T-helper 17 cell (primary cell): Measurements from ENCODE around the gene CLCN1. TPM values are rescaled to one million over a fixed set of nuclear protein-coding genes. Genes with fewer than 3 reads are reported as not detected.

ENCODE experiments used
- ATAC-seq: fragments of 150-1000 bp; cut with Tn5 transposase; 2 replicates; pipeline ENCODE4 v1.10.0; 2021; ENCODE audit warnings: mild to moderate bottlenecking, moderate library complexity
- DNase-seq, 3 donors: peaks; one replicate each; pipeline versions ENCODE4 v3.0.0 to v3.0.0-alpha.2; 2020 to 2021
- H3K9me3 ChIP-seq: one replicate; pipeline ENCODE4 v1.7.0; 2013; ENCODE audit warnings: low read length, mild to moderate bottlenecking; ENCODE audit not compliant: control insufficient read depth, poor library complexity, severe bottlenecking
- H3K27ac Mint-ChIP-seq: one replicate; pipeline ENCODE4 v1.8.0; 2022; ENCODE audit warnings: mild to moderate bottlenecking, moderate library complexity, mixed read lengths
- H3K27me3 Mint-ChIP-seq: one replicate; pipeline ENCODE4 v1.8.0; 2022; ENCODE audit warnings: mixed read lengths
- H3K36me3 Mint-ChIP-seq: one replicate; pipeline ENCODE4 v1.8.0; 2022; ENCODE audit warnings: low read depth, mixed read lengths
- H3K4me1 Mint-ChIP-seq: one replicate; pipeline ENCODE4 v1.8.0; 2022; ENCODE audit warnings: mild to moderate bottlenecking, mixed read lengths
- H3K4me3 Mint-ChIP-seq: one replicate; pipeline ENCODE4 v1.8.0; 2022; ENCODE audit warnings: mild to moderate bottlenecking, moderate library complexity, mixed read lengths
- total RNA-seq, 4 donors: library from RNA in 2 of 4; stranded (reverse) in 2 of 4; gene quantifications; one replicate each; pipeline ENCODE4 v1.2.3 and lab custom pipeline; 2022 to 2026

The CLCN1 gene
- total RNA-seq, 2 donors from 2014 or later: not detected

- Mint-ChIP-seq H3K27ac (no peak overlapping the region), H3K36me3 (no peaks in the 10 kb centered on the region), H3K27me3 (peaks cover 29% of the 10 kb centered on the region), H3K4me3 (no peak overlapping the region), H3K4me1 (peaks cover 21% of the 10 kb centered on the region)
- ATAC-seq (no peak), DNase-seq (no peak)
- no peaks in the 10 kb centered on the region for H3K9me3 ChIP-seq
These were observed 52.5 kb downstream of the CLCN1 start for GRCh38 chr7:143368387-143368786.

DNA sequence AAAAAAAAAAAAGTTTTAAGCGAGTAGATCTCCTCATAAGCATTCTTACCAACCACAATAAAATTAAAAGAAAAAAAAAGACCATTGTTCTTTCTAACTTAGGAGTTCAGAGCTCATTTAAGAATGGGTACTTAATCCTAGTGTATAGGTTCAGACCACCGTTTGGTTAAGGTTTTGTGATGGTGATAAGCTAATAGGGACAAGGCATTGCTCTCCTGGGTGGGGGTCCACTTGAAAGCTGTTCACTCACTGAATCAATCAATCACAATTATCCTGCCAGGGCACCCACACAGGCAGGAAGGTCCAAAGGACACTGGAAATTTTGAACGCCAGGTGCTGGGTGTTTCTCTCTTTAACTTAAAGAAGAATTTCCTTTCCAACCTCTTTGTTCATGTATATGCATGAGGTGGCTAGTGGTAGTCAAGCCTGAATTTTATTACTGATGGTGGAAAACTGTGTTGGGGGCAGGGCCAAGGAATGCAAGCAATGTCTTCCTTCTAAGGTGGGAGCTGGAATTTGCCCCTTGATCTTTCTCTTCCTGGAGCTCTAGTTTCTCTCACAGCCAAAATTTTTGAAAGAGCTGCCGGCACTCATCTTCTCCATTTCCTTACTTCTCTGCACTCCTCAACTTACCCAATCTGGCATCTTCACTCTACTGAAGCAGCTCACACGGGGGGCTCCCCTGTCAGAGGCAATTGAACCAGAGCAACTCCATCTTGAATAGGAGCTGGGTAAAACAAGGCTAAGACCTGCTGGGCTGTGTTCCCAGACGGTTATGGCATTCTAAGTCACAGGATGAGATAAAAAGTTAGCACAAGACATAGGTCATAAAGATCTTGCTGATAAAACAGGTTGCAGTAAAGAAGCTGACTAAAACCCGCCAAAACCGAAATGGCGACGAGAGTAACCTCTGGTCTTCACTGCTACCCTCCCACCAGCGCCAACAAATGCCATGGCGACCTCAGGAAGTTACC, 54.1 kb downstream of the CLCN1 start:
- ATAC-seq: no peak
- Mint-ChIP-seq H3K27me3 (peaks cover 13% of the 10 kb centered on the region), H3K36me3 (no peaks in the 10 kb centered on the region), H3K4me1 (peaks cover 32% of the 10 kb centered on the region), H3K27ac (no peak overlapping the region), H3K4me3 (no peak overlapping the region)
- no peak for DNase-seq
- H3K9me3 ChIP-seq: no peaks in the 10 kb centered on the region

DNA sequence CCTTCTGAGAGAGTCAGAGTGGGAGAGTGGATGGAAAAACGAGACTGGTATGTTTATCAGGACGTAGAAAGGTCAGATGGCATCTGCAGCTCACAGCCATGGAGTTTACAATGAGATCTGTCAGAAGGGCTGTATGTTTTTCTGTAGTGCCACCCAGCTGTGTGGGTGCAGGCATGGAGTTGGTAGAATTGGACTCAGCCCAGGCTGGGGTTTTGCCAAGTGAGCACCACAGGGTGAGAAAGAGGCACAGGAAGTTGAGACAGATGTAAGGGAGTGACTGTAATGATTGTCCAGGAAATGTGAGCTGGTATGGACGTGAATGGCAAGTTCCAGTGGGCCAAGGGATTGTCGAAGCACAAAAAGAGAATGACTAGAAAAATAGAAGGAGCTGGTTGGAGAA, 56.2 kb downstream of the CLCN1 start:
- H3K36me3 Mint-ChIP-seq: no peaks in the 10 kb centered on the region
- peak overlapping the region; percentile 86 for H3K27ac Mint-ChIP-seq
- peak overlapping the region; percentile 39 for H3K4me3 Mint-ChIP-seq
- H3K4me1 Mint-ChIP-seq: peaks cover 46% of the 10 kb centered on the region
- no peaks in the 10 kb centered on the region for H3K27me3 Mint-ChIP-seq
- no peaks in the 10 kb centered on the region for H3K9me3 ChIP-seq
- DNase-seq (no peak), ATAC-seq (peak; percentile 72)

- peak overlapping the region; percentile 36 for H3K4me3 Mint-ChIP-seq
- H3K4me1 Mint-ChIP-seq: peaks cover 52% of the 10 kb centered on the region
- DNase-seq (no peak), ATAC-seq (no peak)
- no peak overlapping the region for H3K27ac Mint-ChIP-seq
- H3K9me3 ChIP-seq: no peaks in the 10 kb centered on the region
- no peaks in the 10 kb centered on the region for H3K36me3 Mint-ChIP-seq
- no peaks in the 10 kb centered on the region for H3K27me3 Mint-ChIP-seq
These were observed 57.4 kb downstream of the CLCN1 start for GRCh38 chr7:143373255-143373794.

GRCh38 chr7:143374561-143374960, 58.6 kb downstream of the CLCN1 start:
- Mint-ChIP-seq H3K4me3 (no peak overlapping the region), H3K27me3 (no peaks in the 10 kb centered on the region), H3K36me3 (no peaks in the 10 kb centered on the region), H3K27ac (peak overlapping the region; percentile 95), H3K4me1 (peaks cover 64% of the 10 kb centered on the region)
- ATAC-seq (no peak), DNase-seq (no peak)
- H3K9me3 ChIP-seq: no peaks in the 10 kb centered on the region

DNA sequence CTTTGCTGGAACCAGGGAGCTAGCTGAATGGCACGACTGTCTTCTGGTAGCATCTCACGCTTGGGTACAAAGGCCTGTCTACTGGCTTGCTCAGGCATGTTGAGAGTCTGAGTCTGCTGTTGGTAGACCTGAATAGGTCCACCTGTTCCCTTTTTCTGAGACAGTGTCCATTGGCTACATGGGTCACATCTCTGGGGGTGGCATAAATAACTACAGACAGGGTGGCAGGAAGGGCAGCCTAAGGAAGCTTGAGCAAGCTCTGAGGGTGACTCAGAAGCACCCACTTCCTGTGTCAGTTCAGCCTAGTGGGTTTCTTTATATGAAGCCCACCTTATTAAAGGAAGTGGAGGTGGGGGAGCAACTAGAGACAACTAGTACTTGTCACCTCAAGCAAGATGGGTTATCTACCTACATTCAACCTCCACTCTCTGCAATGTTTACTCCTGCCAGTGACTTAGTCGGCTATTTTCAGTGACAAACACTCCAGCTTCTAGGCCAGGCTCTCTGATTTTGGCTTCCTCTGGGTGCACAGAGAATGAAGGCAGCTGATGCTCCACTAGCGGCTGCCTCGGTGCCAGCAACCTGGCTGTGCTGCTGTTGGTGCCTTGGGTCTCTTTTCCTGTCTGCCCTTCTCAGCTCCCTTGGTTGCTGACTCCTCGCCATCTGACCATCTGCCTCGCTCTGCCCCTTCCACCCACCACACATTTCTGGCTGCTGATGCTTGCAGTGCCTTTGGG, 59.6 kb downstream of the CLCN1 start:
- no peaks in the 10 kb centered on the region for H3K9me3 ChIP-seq
- Mint-ChIP-seq H3K27me3 (no peaks in the 10 kb centered on the region), H3K27ac (peak overlapping the region; percentile 95), H3K4me1 (peaks cover 66% of the 10 kb centered on the region), H3K36me3 (no peaks in the 10 kb centered on the region), H3K4me3 (peak overlapping the region; percentile 52)
- ATAC-seq: peak; percentile 51
- no peak for DNase-seq

DNA sequence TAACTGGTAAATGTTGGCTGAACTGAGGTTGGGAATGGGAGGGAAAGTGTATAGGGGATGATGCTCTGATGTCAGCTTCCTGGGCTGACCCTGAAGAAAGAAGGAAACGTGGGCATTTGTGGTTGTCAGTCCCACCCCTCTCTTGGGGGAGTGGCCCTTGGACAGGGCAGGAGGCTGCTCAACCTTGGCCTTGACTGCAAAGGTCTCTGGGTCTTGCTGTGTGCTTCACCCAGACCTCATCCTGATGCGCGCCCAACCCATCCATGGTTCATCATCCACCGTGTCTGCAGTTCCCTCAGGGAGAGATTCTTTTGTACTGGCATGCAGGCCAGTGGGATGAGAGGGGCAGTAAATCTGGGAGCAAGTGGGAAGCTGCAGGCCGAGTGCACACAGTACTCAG, 60.5 kb downstream of the CLCN1 start:
- H3K4me3 Mint-ChIP-seq: no peak overlapping the region
- H3K4me1 Mint-ChIP-seq: peaks cover 62% of the 10 kb centered on the region
- no peaks in the 10 kb centered on the region for H3K9me3 ChIP-seq
- no peaks in the 10 kb centered on the region for H3K27me3 Mint-ChIP-seq
- H3K36me3 Mint-ChIP-seq: no peaks in the 10 kb centered on the region
- peak overlapping the region; percentile 95 for H3K27ac Mint-ChIP-seq
- DNase-seq (no peak), ATAC-seq (no peak)

DNA sequence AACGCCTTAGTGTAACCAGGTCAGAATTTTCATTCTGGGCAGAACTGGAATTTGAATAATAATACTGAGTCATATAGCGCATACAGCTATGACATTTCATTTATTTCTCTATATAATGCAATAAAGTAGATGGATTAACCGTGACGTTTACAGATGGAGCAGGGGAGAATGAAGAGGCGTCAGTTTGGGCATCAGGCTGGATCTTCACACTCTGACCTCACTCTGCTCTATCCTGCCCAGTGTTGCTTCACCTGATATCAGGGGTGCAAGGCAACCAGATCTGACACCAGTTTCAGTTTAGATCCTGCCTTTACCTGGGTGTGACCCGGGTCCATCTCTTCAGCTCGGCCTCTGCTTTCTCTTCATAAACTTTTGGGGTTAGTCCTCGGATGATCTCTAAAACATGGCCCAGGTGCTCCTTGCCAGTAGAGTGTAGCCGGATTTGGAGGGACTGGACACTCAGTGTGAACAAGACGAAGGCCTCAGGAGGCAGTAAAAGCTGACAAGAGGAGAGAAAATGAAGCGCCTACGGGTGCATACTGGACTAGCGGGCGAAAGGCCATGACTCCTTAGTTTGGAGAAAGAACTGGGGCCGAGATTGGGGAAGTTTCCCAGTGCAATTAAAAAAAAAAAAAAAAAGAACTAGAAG, 63.8 kb downstream of the CLCN1 start:
- Mint-ChIP-seq H3K27ac (peak overlapping the region; percentile 96), H3K36me3 (no peaks in the 10 kb centered on the region), H3K4me3 (no peak overlapping the region), H3K4me1 (peaks cover 40% of the 10 kb centered on the region), H3K27me3 (no peaks in the 10 kb centered on the region)
- ATAC-seq: no peak
- DNase-seq: no peak
- no peaks in the 10 kb centered on the region for H3K9me3 ChIP-seq

- Mint-ChIP-seq H3K36me3 (no peaks in the 10 kb centered on the region), H3K4me3 (no peak overlapping the region), H3K27ac (peak overlapping the region; percentile 96), H3K4me1 (peaks cover 34% of the 10 kb centered on the region), H3K27me3 (no peaks in the 10 kb centered on the region)
- ATAC-seq (peak; percentile 67), DNase-seq (peak; percentile 69 to 90 (median 74))
- no peaks in the 10 kb centered on the region for H3K9me3 ChIP-seq
These were observed 64.3 kb downstream of the CLCN1 start for GRCh38 chr7:143380260-143380645.

DNA sequence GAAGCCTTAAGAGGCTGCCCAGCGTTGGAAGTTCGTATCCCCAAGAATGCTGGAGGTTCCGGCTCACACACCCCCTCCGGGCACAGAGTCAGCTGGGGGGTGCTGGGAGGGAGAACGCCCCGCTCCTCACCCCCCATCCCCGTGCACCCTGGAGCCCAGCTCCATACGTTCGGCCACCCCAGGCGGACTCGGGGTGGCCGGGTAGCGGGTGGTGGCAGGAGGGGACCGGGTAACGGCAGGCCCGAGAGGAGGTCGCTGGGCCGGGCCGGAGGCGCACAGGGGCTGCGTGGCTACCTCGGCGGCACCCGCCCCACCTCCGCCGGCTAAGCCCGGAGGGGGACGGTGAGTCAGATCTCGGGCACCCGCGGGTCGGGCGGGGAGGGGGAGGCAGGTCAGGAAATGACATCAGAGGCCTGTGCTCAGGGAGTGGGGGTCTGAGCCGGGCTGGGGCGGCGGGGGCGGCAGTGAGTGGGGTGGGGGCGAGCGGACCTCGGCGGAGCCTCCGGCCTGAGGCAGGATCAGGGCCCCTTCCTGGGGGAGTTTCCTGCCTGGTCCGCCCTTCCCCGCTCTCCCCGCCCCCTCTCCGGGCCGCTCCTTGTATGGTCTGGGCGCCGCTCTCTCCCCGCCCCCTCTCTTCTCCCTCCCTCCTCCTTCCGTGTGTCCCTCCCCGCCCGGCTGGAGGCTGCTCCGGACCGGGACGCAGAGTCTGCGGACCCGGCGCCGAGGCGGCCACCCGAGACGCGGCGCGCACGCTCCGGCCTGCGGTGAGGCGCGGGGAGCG, 64.9 kb downstream of the CLCN1 start, which contains the start of gene ZYX:
Gene ZYX (plus strand): TSS at position 700 of the 781 bp plus-strand sequence. CDS start 227 bp downstream, outside the sequence.
- peak; percentile 70 to 81 (median 76) for DNase-seq
- H3K4me3 Mint-ChIP-seq: no peak within 1 kb of the TSS
- H3K27ac Mint-ChIP-seq: peak within 1 kb of the TSS; percentile 96
- peaks cover 29% of the 10 kb centered on the region for H3K4me1 Mint-ChIP-seq
- H3K27me3 Mint-ChIP-seq: no peaks in the 10 kb centered on the region
- peak; percentile 78 for ATAC-seq
- H3K9me3 ChIP-seq: no peaks in the 10 kb centered on the region
- no peaks in the 10 kb centered on the region for H3K36me3 Mint-ChIP-seq

- DNase-seq (no peak), ATAC-seq (no peak)
- peaks cover 24% of the 10 kb centered on the region for H3K4me1 Mint-ChIP-seq
- no peak overlapping the region for H3K27ac Mint-ChIP-seq
- no peak overlapping the region for H3K4me3 Mint-ChIP-seq
- H3K36me3 Mint-ChIP-seq: no peaks in the 10 kb centered on the region
- no peaks in the 10 kb centered on the region for H3K9me3 ChIP-seq
- H3K27me3 Mint-ChIP-seq: no peaks in the 10 kb centered on the region
These were observed 65.7 kb downstream of the CLCN1 start for GRCh38 chr7:143381427-143382125.
